Fibroblast of lung (primary cell): ENCODE results near the gene RSPH9. TPM values are rescaled to one million over a fixed set of nuclear protein-coding genes. Genes with fewer than 3 reads are reported as not detected.
"Not testable (repeated sequence)": the region's sequence is repeated elsewhere in the genome, so short reads cannot be mapped to it uniquely, and the experiment has no call there.

Source experiments
- DNase-seq, 2 donors: peaks; one replicate each; pipeline versions ENCODE4 v3.0.0 to v3.0.0-alpha.2; 2010; ENCODE audit warnings: low read depth in 2 of 2
- H2AFZ ChIP-seq: 2 replicates; pipeline ENCODE4 v1.5.1; 2012; ENCODE audit warnings: low read length, control low read depth, inconsistent platforms
- H3K27ac ChIP-seq: 2 replicates; pipeline ENCODE4 v1.5.1; 2011; ENCODE audit warnings: low read length, control low read depth; ENCODE audit not compliant: insufficient read depth
- H3K27me3 ChIP-seq: 2 replicates; pipeline ENCODE4 v1.5.1; 2011; ENCODE audit warnings: mild to moderate bottlenecking, low read length; ENCODE audit not compliant: control insufficient read depth, insufficient read depth
- H3K36me3 ChIP-seq: 2 replicates; pipeline ENCODE4 v1.5.1; 2011; ENCODE audit warnings: low read length; ENCODE audit not compliant: control insufficient read depth, insufficient read depth
- H3K4me1 ChIP-seq: 2 replicates; pipeline ENCODE4 v1.5.1; 2011; ENCODE audit warnings: low read length; ENCODE audit not compliant: control insufficient read depth, insufficient read depth; ENCODE audit errors: extremely low read depth
- H3K4me2 ChIP-seq: 2 replicates; pipeline ENCODE4 v1.5.1; 2011; ENCODE audit warnings: low read length, control low read depth; ENCODE audit not compliant: insufficient read depth; ENCODE audit errors: extremely low read depth
- H3K4me3 ChIP-seq, 4 experiments: fragments of 200-600 bp in 1 of 4; sonication (generic) in 1 of 4; replicated peaks in 1 of 4; 2 replicates each; pipeline ENCODE4 v1.5.1; 2011 to 2016; ENCODE audit warnings: low read length in 4 of 4, low read depth in 3 of 4, mild to moderate bottlenecking in 3 of 4, control low read depth in 2 of 4, inconsistent platforms in 1 of 4, mixed read lengths in 1 of 4; ENCODE audit not compliant: insufficient read depth in 1 of 4; ENCODE audit errors: control extremely low read depth in 1 of 4
- H3K79me2 ChIP-seq: 2 replicates; pipeline ENCODE4 v1.5.1; 2012; ENCODE audit warnings: mild to moderate bottlenecking, low read length, inconsistent platforms; ENCODE audit not compliant: control insufficient read depth, insufficient read depth
- H3K9ac ChIP-seq: 2 replicates; pipeline ENCODE4 v1.5.1; 2011; ENCODE audit warnings: mild to moderate bottlenecking, low read length, control low read depth; ENCODE audit not compliant: insufficient read depth
- H3K9me3 ChIP-seq: 2 replicates; pipeline ENCODE4 v1.5.1; 2012; ENCODE audit warnings: low read depth, low read length; ENCODE audit not compliant: control insufficient read depth, insufficient read depth
- H4K20me1 ChIP-seq: 2 replicates; pipeline ENCODE4 v1.5.1; 2011; ENCODE audit warnings: low read length; ENCODE audit not compliant: control insufficient read depth, insufficient read depth; ENCODE audit errors: extremely low read depth
- EZH2 ChIP-seq: IDR thresholded peaks from 2 replicates; pipeline ENCODE4 v1.5.1; 2012; ENCODE audit warnings: low read length, control low read depth, mild to moderate bottlenecking; ENCODE audit errors: missing control alignments
- polyA plus RNA-seq, 2 donors: library from polyadenylated mRNA; depleted of rRNA in 1 of 2; stranded (reverse) in 1 of 2; unstranded in 1 of 2; fragments of >200 nt; gene quantifications; 2 replicates each; pipeline ENCODE4 v1.2.1, GENCODE V29; 2011 to 2012; ENCODE audit warnings: missing spikeins in 1 of 2
- total RNA-seq: library from RNA; depleted of rRNA; stranded (reverse); fragments of >200 nt; gene quantifications from 2 replicates; pipeline ENCODE4 v1.2.1, GENCODE V29; 2014
- TF ChIP-seq, protein P1 (sequence below), 2 donors: IDR thresholded peaks in 1 of 2; conservative IDR thresholded peaks in 1 of 2; 1 replicate in 1 of 2; 2 replicates in 1 of 2; pipeline ENCODE4 v1.5.1; 2011 to 2012; ENCODE audit warnings: low read length in 2 of 2, control low read depth in 1 of 2, inconsistent platforms in 1 of 2, low read depth in 1 of 2, mild to moderate bottlenecking in 1 of 2

Gene RSPH9
- total and polyA plus RNA-seq, 2 donors (not counting 1 experiment from before 2014, with no cell fraction given), result 0.87 to 1.7 TPM

DNA sequence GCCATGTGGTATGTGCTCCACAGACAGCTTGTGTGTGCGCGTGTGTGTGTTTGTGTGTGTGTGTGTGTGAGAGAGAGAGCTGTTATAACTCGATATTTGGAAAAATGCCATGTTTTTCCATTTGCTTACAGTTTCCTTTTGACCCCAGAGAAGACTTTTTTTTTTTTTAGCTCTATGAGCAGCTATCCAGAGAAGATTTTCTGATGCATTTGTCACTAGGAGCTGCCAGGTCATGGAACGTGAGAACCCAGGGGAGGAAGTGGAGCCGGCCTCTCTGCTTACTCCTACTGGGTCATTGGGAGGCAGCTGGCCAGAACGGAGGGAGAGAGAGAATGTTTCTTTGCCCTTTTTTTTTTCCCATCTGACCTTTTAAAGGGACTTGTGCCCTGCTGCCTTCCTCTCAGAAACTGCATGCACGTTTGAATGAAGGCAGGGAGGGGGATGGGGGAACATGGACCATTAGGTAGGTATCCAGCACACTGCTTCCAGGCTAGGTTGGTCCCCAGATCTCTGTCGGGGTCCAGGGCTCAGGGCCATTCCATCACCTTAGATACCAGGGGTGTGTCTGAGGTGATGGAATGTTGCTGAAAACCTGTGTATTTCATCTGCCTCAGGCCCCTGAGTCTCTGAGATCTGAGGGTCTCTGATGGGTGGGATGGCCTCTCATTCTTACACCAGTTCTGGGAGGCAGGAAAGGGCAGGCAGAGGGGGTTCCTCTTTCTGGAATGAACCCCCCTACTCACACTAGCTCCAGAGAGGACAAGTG, 53.9 kb downstream of the RSPH9 start:
- no peak overlapping the region for H2AFZ ChIP-seq
- DNase-seq, result peak in 1 of 2 donors; percentile 87

DNA sequence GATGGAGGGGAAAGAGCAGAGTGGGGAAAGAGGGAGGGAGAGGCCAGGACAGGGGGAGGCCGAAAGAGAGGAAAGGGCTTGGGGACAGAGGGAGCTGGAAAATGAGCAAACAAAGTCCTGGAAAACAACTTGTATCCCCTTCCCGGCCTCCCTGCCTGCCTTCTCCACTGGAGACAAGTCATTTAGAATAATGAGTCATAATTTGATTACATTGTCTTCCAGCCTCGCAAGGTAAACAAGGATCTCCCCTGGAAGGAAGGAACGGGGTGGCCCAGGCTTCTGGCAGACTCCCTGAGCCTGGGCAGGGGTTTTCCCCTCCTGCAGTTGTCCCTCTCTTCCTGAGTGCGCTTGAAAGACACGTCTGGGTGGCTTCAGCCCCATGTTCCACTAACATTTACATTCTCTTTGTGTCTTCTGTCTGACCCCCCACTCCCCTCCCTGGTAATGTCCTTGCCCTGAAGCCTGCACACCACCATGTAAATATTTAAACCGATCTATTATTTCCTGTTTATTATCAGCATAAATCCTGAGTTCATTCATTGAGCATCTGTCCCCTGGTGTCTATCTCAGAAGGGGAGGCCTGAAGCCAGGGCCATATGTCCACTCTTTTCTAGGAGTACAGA, 54.8 kb downstream of the RSPH9 start:
- peak; percentile 27 to 54 for DNase-seq
- Histone ChIP-seq H2AFZ (peak overlapping the region; percentile 22), H3K4me3 (no peak overlapping the region), H3K36me3 (no peaks in the 10 kb centered on the region), H3K9me3 (no peaks in the 10 kb centered on the region), H3K9ac (no peak overlapping the region), H3K79me2 (no peaks in the 10 kb centered on the region), H3K27me3 (no peaks in the 10 kb centered on the region), H3K4me1 (peaks cover 24% of the 10 kb centered on the region), H3K27ac (no peak overlapping the region), H3K4me2 (peak overlapping the region; percentile 40), H4K20me1 (no peaks in the 10 kb centered on the region)
- no peak for TF ChIP-seq EZH2
- TF ChIP-seq, protein P1, sequence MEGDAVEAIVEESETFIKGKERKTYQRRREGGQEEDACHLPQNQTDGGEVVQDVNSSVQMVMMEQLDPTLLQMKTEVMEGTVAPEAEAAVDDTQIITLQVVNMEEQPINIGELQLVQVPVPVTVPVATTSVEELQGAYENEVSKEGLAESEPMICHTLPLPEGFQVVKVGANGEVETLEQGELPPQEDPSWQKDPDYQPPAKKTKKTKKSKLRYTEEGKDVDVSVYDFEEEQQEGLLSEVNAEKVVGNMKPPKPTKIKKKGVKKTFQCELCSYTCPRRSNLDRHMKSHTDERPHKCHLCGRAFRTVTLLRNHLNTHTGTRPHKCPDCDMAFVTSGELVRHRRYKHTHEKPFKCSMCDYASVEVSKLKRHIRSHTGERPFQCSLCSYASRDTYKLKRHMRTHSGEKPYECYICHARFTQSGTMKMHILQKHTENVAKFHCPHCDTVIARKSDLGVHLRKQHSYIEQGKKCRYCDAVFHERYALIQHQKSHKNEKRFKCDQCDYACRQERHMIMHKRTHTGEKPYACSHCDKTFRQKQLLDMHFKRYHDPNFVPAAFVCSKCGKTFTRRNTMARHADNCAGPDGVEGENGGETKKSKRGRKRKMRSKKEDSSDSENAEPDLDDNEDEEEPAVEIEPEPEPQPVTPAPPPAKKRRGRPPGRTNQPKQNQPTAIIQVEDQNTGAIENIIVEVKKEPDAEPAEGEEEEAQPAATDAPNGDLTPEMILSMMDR (conservative IDR thresholded peaks at IDR 0.05 in 1 of 2, IDR thresholded peaks at IDR 0.05 in 1 of 2; ENCODE audit: low read depth in 1 of 2, low read length in 2 of 2), result no peak

More for the DNA sequence above, 53.9 kb downstream of the RSPH9 start:
- TF ChIP-seq, protein P1 (conservative IDR thresholded peaks at IDR 0.05 in 1 of 2, IDR thresholded peaks at IDR 0.05 in 1 of 2; ENCODE audit: low read depth in 1 of 2, low read length in 2 of 2), result no peak
- no peak for TF ChIP-seq EZH2
- no peaks in the 10 kb centered on the region for H3K9me3 ChIP-seq
- H3K27me3 ChIP-seq, result no peaks in the 10 kb centered on the region
- H3K27ac ChIP-seq, result no peak overlapping the region
- no peaks in the 10 kb centered on the region for H3K36me3 ChIP-seq
- no peak overlapping the region for H3K9ac ChIP-seq
- H3K79me2 ChIP-seq, result no peaks in the 10 kb centered on the region
- H3K4me1 ChIP-seq, result peaks cover 24% of the 10 kb centered on the region
- no peaks in the 10 kb centered on the region for H4K20me1 ChIP-seq
- peak overlapping the region; percentile 45 for H3K4me2 ChIP-seq
- no peak overlapping the region for H3K4me3 ChIP-seq

DNA sequence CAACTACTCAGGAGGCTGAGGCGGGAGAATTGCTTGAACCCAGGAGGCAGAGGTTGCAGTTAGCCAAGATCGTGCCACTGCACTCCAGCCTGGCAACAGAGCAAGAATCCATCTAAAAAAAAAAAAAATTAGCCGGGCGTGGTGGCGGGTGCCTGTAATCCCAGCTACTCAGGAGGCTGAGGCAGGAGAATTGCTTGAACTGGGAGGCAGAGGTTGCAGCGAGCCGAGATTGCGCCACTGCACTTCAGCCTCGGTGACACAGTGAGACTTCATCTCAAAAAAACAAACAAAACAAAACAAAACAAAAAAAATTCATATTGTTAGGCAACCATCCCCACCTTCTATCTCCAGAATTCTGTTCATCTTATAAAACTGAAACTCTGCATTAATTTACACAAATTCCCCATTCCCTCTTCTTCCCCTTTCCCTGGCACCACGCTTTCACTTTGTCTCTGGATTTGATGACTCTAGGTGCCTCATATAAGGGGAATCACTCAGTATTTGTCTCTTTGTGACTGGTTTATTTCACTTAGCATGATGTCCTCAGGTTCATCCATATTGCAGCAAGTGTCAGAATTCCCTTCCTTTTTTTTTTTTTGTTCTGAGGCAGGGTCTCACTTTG, 56.2 kb downstream of the RSPH9 start:
- not testable (repeated sequence) for H4K20me1 ChIP-seq, H3K79me2 ChIP-seq, DNase-seq, H3K27ac ChIP-seq, H3K36me3 ChIP-seq, H3K27me3 ChIP-seq, H2AFZ ChIP-seq, H3K9me3 ChIP-seq, H3K4me3 ChIP-seq, H3K4me2 ChIP-seq, H3K9ac ChIP-seq
- peaks cover 28% of the 10 kb centered on the region for H3K4me1 ChIP-seq
